ENCODE results near the gene BGN. TPM values are rescaled to one million over a fixed set of nuclear protein-coding genes. Genes with fewer than 3 reads are reported as not detected.
A peak's percentile ranks its signal among the peaks of the same experiment; 100 is the strongest.

The BGN gene
- total and polyA plus RNA-seq, 4 donors = 77.9 to 161 (median 126) TPM

GRCh38 chrX:153537526-153538295 lies 42.9 kb downstream of the BGN start:
- WGBS, 2 donors = 71 to 72% methylated on average over 12 to 26 of the region's 26 CpGs
- Histone ChIP-seq H3K4me1 (ENCODE audit: control insufficient read depth in 5 of 5, insufficient read depth in 5 of 5, low read length in 5 of 5) (no peaks in the 10 kb centered on the region), H3K36me3 (ENCODE audit: control insufficient read depth in 4 of 4, insufficient read depth in 4 of 4, low read length in 4 of 4) (no peaks in the 10 kb centered on the region), H3K9ac (ENCODE audit: insufficient read depth in 1 of 2, low read length in 2 of 2) (no peak overlapping the region), H3K4me3 (no peak overlapping the region), H3K27ac (ENCODE audit: low read depth in 1 of 2, low read length in 1 of 2) (no peak overlapping the region), H3K9me3 (ENCODE audit: control insufficient read depth in 4 of 4, insufficient read depth in 3 of 4, low read length in 3 of 4) (peaks cover 0 to 2% (median 0%) of the 10 kb centered on the region in 4 donors), H3K27me3 (ENCODE audit: control insufficient read depth in 3 of 3, insufficient read depth in 3 of 3, low read length in 2 of 3) (peaks cover 0 to 5% (median 0%) of the 10 kb centered on the region in 3 donors)
- ATAC-seq (ENCODE audit: insufficient read depth, low FRiP score) (no peak), DNase-seq (no peak)
- TF ChIP-seq CTCF (IDR thresholded peaks at IDR 0.05; ENCODE audit: control extremely low read depth, extremely low read depth) = no peak

- H3K4me1 ChIP-seq (ENCODE audit: control insufficient read depth in 5 of 5, insufficient read depth in 5 of 5, low read length in 5 of 5) = no peaks in the 10 kb centered on the region
- no peaks in the 10 kb centered on the region for H3K36me3 ChIP-seq (ENCODE audit: control insufficient read depth in 4 of 4, insufficient read depth in 4 of 4, low read length in 4 of 4)
- ATAC-seq (ENCODE audit: insufficient read depth, low FRiP score) = no peak
- no peak overlapping the region for H3K9ac ChIP-seq (ENCODE audit: insufficient read depth in 1 of 2, low read length in 2 of 2)
- no peak overlapping the region for H3K4me3 ChIP-seq
- TF ChIP-seq CTCF (IDR thresholded peaks at IDR 0.05; ENCODE audit: control extremely low read depth, extremely low read depth) = no peak
- no peak for DNase-seq
- peaks cover 0 to 2% (median 0%) of the 10 kb centered on the region in 4 donors for H3K9me3 ChIP-seq (ENCODE audit: control insufficient read depth in 4 of 4, insufficient read depth in 3 of 4, low read length in 3 of 4)
- H3K27me3 ChIP-seq (ENCODE audit: control insufficient read depth in 3 of 3, insufficient read depth in 3 of 3, low read length in 2 of 3) = peaks cover 0 to 5% (median 0%) of the 10 kb centered on the region in 3 donors
- WGBS, 2 donors = 73 to 77% methylated on average over 13 to 17 of the region's 17 CpGs
- no peak overlapping the region for H3K27ac ChIP-seq (ENCODE audit: low read depth in 1 of 2, low read length in 1 of 2)
Observed at GRCh38 chrX:153538424-153538823, 43.6 kb downstream of the BGN start.

GRCh38 chrX:153539171-153539978 lies 44.6 kb downstream of the BGN start:
- peak; percentile 41 to 70 (median 57) for DNase-seq

More at GRCh38 chrX:153539171-153539978, 44.6 kb downstream of the BGN start:
- peak; percentile 78 for ATAC-seq (ENCODE audit: insufficient read depth, low FRiP score)
- Histone ChIP-seq H3K27me3 (ENCODE audit: control insufficient read depth in 3 of 3, insufficient read depth in 3 of 3, low read length in 2 of 3) (peaks cover 0 to 5% (median 0%) of the 10 kb centered on the region in 3 donors), H3K4me3 (no peak overlapping the region), H3K9me3 (ENCODE audit: control insufficient read depth in 4 of 4, insufficient read depth in 3 of 4, low read length in 3 of 4) (peaks cover 0 to 2% (median 0%) of the 10 kb centered on the region in 4 donors), H3K27ac (ENCODE audit: low read depth in 1 of 2, low read length in 1 of 2) (no peak overlapping the region), H3K9ac (ENCODE audit: insufficient read depth in 1 of 2, low read length in 2 of 2) (no peak overlapping the region), H3K36me3 (ENCODE audit: control insufficient read depth in 4 of 4, insufficient read depth in 4 of 4, low read length in 4 of 4) (no peaks in the 10 kb centered on the region), H3K4me1 (ENCODE audit: control insufficient read depth in 5 of 5, insufficient read depth in 5 of 5, low read length in 5 of 5) (no peaks in the 10 kb centered on the region)
- WGBS, 2 donors = 46 to 60% methylated on average over 13 to 31 of the region's 31 CpGs
- peak; percentile 64 for TF ChIP-seq CTCF (IDR thresholded peaks at IDR 0.05; ENCODE audit: control extremely low read depth, extremely low read depth)

All from lung (tissue), 12 donors.